GM21526 (cell line): Measurements from ENCODE around the gene ZFHX2.

Experiments used
- ATAC-seq: cut with Tn5 transposase; IDR thresholded peaks from one replicate; pipeline ENCODE4 v1.9.1; 2021; ENCODE audit warnings: moderate library complexity; ENCODE audit not compliant: unreplicated experiment, low FRiP score

Gene ZFHX2

DNA sequence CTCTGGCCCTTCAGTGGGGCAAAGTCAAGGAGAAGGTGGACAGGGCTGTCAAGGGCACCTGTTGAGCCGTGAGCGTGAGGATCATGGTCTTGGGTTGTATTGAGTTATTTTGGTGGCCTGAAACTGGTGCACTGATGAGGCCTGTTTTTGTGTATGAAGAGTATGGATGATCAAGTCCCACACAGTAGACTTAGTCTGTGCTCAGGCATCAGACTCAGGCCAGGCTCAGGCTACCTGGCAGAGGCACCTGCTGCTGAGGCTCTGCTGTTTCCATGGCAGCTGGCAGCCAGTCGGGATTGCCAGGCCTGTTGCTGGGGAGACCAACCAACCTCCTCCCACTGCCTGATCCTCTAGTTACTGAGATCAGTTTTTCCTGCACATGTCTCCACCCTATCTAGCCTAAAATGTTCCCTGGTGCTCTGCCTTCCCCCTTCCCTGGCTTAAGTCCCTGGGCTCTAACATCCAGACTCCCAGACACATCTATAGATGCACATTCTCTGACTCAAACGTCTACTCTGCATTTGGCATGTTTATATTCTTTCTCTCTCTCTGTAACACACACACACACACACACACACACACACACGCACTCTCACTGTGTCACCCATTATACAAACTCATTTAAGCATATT, 21.9 kb upstream of the ZFHX2 start:
- no peak for ATAC-seq

DNA sequence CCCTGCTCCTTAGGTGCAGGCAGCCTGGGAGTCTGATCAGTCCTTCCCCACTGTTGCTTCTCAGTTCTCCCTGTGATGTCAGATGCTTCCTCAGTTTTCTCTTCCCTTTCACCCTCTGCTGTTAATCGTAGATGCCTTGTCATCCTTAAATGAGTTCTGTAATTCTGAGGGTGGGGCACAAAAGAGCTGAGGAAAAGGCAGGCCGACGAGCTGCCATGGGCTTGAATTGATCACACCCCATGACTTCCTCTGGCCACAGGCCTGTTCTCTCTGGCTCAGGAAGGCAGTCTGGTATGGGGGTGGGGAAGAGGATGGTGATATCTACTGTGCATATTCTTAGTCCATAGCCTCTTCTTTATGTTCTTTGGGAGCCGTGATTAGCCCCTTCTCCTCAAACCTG, 21.3 kb upstream of the ZFHX2 start:
- no peak for ATAC-seq

DNA sequence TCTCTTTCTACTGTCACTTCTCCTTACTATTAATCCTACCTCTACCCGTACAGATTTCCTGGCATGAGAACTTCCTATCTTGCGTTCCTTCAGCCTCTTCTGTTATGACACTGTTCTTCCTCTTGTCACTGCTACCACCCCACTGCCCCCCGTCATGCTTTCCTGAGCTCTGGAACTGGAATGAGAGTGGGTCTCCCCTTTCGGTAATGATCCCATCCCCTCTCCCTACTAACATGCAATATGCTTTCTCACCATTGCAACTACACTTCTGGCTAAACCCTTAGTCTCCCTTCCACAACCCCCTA, 20.9 kb upstream of the ZFHX2 start:
- no peak for ATAC-seq

DNA sequence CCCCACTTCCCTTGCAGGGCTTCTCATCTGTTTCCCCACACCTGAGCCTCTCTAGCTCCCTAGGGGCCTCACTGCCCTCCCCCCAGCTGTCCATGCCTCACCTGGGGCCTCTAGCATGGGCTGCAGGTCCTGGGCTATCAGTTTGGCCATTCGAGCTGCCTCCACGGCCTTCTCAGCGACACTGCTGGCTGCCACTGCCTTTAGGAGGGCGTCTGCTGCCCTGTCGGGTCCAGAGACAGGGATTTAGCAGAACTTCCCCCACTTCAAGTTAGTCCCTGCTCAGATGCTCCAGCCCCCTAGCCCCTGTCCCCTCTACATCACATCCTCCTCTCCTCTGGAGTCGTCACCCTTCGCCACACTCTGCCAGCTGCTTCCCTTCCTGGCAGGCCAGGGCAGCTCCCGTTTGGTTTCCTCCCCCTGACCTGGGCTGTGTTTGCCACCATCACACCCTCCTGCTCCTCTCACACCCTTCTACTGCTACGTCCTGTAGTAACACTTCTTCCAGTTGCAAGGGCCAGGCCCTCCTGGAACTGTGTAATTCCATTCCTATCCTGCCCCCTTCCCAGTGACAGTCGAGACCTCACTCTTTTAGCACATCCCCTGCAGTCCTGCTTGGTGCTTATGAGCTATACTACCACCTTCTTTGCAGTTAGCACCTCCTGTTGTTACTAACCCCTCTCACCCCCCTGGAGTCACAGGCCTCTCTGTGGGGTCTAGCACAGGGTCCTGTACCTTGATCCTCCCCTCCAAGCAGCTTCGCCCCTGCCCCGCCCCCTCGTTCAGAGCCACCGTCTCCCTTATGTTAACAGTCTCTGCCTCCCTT, 20.3 kb upstream of the ZFHX2 start:
- ATAC-seq, result no peak

DNA sequence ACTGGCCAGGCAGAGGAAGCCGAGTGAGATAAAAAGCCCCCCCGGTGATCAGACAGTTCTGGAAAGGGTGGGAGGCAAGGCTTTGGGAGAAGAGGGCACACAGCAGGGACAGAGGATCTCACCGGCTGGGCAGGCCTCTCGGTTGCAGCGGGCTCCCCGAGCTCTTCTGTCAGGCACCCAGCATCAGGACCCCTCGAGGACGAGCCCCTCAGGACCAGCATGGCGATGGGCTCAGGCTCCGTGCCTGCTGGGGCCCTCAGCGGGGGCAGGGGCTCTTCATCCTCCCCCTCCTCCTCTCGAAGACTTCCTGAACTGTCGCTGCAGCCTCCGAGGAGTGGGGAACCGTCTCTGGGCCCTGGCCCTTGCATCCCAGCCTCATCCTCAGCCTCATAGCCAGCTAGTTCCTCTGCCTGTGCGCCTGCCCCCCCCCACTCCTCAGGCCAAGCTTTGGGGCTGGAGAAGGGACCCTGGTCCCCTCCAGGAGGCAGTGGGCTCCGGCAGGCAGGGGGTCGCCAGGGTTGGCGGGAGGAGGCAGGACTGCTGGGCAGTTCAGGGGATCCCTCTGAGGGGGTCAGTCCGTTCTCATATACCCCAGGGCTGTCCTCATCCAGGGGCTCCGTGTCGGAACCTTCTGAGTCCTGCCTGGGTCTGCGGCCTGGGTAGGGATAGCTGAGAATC, 19.4 kb upstream of the ZFHX2 start:
- no peak for ATAC-seq

DNA sequence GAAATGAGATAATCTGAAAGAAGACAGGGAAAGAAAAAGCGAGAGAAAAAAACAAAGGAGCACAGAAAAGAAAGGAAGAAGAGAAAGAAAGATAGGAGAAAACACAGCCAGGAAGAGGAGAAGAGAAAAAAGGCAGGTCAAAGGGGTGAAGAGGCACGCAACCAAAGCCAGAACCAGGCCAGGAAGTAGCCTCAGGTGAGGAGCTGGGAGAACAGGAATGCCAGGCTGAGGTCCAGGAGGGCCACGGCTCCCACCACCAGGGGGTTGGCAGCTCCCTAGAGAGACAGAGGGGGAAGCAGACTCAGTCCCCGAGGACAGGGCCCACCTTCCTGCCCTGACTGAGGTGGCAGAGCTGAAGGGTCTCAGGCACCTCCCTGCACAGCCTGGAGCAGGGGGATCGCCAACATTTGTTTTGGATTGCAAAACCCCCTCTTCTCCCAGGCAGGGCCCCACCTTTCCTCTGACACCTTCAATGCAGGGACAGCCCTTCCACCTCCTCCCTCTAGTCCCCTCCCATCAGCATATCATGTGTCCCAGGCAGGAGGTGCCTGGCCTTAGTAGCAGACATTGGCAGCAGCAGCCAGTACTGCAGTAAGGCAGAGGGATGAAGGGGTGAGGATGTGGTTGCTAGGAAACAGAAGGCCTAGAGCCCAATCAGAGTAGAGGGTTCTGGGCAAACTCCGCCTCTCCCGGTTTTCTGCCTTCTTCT, 18.0 kb upstream of the ZFHX2 start:
- no peak for ATAC-seq

DNA sequence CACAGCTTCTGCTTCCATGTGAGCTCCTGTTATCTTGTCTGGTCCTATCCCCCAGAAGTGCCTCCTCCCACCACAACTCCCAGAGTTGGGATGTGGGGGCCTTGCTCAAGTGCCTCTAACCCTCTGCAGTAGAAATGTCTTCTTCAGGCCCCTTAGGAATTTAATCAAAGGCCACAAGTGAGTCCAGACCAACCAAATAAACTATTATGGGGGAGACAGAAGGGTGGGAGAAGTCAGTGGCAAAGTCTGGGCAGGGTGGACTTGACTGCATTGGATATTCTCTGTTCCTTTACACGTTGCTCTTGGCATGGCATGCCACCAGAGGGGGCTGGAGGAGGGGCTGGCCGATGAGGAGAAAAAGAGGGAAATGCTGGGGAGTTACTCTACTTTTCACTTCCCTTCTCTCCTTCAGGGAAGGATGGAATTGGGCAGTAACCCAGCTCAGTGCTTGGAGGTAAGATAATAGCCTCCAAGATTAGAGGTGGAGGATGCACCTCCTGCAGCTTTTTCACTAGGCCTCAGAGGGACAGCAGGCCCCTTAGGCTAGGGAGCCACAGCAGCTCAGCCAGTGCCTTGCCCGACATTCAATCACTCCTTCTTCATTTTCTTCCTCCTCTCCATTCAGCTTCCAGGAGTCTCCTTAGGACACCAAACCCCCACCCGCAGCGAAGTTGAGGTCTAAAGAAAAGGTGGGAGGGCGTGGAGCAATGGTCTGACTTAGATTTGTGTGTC, 17.2 kb upstream of the ZFHX2 start:
- no peak for ATAC-seq

DNA sequence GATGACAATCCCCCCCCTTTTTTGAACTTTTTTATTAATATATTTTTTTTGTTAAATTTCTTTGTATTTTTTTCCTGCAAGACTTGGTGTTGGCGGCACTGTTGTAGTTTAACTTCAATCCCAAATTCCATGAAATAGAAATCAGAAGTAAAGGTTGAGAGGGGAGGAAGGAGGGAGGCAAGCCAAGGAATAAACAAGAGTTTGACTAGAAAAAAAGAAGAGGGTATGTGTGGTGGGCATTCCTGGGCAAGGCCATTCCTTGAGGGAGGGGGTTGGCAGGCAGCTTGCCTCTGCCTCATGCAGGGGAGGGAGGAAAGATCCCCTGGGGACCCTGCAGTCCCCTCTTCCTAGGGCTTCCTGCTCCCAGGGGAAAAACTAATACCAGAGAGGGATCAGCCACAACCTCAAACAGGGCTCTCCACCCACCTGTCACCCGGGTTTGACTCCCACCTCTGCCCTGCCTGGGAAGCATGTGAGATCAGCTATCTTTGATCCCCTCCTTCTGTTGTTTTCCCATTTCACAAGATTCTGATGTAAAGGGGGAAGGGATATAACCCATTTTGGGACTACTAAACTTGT, 16.5 kb upstream of the ZFHX2 start:
- ATAC-seq, result no peak

DNA sequence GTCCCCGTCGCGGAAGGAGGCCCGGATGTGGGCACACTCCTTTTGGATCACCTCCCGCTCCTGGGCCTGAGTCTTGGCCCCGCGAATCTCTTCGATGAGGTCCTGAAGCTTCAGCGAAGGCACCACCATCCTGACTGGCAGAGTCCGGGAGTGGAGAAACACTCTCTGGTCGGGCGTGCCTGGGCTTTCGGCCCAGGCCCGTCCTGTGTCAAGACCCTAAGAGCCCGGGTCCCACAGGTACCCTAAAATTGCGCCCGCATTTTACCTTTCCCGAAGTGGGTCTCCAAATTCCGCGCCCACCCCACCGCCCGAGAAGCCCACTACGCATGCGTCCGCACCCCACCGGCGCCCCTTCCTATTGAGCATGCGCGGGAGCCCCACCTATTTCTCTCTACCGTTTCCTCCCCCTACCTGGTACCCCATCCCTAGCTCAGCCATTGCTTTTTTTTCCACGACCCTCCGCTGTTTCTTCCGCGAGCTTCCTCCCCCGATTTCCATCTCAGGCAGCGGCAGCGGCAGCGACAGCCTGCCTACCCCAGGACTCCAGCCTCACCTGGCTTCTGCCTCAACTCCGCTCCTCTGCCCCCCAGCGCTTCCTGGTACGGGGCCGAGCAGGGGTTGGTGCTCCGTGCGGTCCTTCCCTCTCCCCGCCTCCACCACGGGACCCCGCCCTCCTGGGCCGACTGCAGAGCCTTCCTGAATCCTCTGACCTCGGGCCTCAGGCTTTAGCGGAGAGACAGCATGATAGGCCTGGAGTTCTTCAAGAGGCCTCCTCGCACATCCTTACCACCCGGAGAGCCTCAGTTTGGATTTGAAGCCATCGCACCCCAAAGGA, 15.8 kb upstream of the ZFHX2 start, which contains the start of gene AP1G2:
TSS of gene AP1G2 (minus strand) at position 606 of the 835 bp plus-strand sequence. CDS start at position 129, 477 bp downstream.
- ATAC-seq, result peak; percentile 82

DNA sequence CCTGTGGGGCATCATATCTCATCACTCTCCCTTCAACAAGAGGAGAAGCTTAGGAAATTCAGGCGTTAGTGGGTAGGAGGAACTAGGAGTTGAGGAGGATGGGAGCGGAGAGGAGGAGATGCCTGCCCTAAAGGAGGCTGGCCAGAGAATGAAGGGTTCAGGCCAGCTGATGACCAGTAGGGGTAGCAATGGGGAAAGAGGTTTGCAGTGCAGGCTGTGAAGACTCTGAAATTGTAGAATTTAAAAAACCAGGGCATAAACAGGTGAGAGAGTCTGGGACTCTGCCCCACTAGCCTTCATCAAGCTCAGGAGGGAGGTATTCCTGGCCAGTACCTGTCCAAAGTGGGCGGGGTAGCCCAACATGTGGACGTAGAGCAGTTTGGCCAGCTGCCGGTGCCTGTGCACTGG, 15.2 kb upstream of the ZFHX2 start:
- ATAC-seq, result no peak

DNA sequence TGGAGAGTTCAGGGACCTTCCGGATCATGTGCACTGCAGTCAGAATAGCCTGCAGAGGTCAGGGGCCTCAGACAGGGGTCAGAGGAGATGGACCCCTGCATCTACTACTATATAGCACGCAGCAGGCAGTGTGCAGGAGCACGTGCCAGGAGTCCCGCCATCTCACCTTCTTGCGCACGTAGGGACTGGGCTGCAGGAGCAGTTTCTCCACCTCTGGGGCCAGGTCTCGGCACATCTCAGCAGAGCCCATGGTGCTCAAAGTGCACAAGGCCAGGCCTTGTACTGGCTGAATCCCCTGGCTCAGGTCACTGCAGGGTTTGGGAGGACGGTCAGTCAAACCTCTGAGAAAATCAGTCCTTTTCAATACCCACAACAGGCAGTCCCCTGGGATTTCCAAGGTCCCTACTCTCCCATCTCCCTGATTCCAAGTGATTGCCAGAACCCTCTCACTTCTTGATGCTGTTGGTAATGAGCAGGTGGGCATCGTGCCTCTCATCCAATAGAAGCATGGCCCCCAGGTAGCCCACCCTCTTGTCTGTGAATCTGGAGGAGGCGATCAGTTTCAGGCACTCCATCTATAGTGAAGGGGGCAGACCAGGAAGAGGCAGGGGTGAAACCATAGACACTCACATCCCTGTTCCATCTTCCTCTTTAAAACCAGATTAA, 14.7 kb upstream of the ZFHX2 start:
- ATAC-seq, result no peak

DNA sequence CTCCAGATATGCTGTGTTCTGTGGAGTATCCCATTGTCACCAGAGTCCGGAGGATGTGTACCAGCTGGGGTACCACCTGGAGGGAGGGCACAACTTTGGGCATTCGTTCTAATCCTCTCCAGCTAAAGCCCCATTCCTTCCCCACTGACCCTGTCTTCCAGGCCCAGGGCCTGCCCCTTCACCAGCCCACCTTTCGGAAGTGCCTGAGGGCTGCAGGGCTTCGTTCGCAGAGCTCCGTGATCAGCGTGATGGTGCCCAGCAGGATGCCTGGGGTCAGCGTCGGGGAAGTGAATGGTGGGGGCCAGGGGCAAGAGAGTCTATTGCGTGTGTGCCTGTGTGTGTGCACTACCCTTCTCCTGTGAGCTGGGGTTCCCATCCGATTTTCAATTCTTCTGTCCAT, 14.1 kb upstream of the ZFHX2 start:
- no peak for ATAC-seq

DNA sequence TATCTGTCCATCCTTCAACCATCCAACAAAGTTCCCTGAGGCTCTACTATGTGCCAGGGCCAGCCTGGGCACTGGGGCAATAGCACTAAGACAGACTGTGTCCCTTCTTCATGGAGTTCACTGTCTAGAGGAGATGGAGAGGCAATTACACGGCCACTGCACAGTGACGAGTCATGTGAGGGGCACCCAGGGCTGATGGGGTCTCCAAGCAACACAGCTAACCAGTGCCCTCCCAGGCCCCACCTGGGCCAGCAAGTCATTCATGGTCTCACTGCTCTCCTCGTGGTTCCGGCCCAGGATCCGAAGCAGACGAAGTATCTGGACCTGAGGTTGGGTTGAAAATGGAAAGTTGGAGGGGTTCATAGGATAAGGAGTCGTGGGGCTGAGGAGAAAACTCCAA, 13.3 kb upstream of the ZFHX2 start:
- no peak for ATAC-seq

DNA sequence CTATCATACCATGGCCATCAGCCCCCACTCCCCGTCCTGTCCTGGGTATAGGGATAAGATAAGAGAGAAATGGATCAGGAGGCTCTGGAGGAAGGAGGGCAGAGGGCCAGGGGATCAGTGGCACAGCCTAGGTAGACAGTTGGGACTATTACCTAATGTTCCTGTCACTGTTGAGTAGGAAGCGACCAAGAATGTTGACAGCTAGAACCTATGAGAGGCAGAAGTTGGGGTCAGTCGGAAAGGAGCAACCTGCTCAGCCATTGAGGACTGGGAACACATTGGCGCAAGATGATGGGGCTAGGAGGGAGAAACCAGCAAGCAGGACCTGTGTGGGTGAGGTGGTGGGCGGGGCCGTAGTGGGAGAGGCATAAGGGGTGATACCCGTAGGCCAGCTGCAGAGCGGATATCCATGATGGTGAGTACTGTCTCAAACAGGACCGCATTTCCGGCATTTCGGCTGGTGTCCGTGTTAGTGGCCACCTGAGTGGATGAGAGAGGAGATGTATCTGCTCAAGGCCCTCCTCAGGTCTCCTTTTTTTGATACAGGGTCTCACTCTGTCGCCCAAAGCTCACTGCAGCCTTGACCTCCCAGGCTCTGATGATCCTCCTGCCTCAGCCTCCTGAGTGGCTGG, 12.7 kb upstream of the ZFHX2 start:
- no peak for ATAC-seq

DNA sequence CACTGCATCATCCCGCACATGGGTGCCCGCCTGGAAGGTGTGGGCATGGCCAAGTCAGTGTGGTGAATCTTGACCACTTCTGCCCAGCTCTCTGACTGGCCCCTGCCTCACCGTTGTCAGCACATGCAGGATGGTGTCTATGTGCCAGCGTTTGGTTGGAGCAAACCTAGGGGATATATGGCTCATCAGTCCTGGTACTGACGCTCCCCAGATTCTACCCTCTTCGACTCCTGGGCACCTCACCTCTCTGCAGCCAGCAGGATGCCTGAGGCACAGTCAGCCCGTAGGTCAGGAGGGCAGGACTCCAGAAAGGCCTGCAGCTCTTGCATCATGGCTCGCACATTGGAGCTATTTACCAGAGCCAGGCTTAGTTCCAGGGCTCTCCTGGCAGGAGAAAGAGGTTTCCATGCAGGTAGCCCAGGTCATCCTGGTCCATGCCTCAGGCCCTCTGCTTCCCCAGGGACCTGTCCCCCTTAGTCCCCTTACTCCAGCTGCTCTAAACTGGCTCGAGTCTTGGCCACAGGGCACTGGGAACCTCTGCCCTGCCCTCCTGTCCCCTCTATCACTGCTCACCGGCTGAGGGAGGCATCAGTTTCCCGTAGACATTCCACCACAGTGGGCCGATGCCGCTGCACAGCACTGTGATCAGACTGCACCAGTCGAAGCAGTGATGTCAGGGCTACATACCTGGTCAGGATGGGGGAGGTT, 12.1 kb upstream of the ZFHX2 start:
- ATAC-seq, result no peak

DNA sequence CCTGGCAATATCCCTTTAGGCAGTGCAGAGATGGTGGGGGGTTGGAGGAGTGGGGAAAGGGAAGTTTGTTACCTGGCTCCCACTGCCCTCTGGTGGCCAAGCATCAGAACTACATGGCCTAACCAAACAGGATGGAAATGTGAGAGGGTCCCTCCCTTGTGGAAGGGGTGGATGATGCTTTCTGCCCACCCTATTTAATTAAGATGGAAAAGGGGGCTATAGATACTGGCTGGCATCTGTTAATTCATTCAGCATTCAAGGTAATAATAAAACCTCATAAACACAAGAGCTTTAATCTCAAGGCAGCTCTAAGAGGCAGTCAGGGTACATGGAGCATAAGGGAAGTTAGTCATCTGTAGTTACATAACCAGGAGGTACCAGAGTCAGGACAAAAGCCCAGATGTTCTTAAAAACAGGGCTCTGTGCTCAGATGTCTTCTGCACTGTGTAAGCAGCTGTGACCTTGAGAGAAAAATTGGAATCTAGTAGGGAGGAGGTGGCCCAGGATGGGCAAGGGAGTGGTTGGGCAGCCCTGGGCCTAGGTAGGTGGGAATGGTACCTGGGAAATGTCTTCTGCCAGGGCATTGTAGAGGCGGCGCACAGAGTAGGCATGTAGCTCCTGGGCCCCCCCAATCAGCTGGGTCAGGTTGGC, 11.4 kb upstream of the ZFHX2 start:
- no peak for ATAC-seq
